Keratinocyte (primary cell): Measurements from ENCODE around the gene OR4D1.
"Not testable (repeated sequence)": the region's sequence is repeated elsewhere in the genome, so short reads cannot be mapped to it uniquely, and the experiment has no call there.

ENCODE experiments used
- CTCF ChIP-seq, 3 experiments: IDR thresholded peaks in 1 of 3; conservative IDR thresholded peaks in 1 of 3; optimal IDR thresholded peaks in 1 of 3; 2 replicates in 2 of 3; 3 replicates in 1 of 3; pipeline versions ENCODE3 to v1.5.1; 2011; ENCODE audit warnings: low read length in 3 of 3, mild to moderate bottlenecking in 3 of 3, moderate library complexity in 2 of 3, control low read depth in 1 of 3, inconsistent platforms in 1 of 3; ENCODE audit not compliant: insufficient read depth in 2 of 3; ENCODE audit errors: extremely low read depth in 1 of 3
- EZH2 ChIP-seq: IDR thresholded peaks from one replicate; pipeline ENCODE4 v1.6.1; 2012; ENCODE audit warnings: inconsistent platforms, mild to moderate bottlenecking, low read length, moderate library complexity

- TF ChIP-seq CTCF (optimal IDR thresholded peaks at IDR 0.05 in 1 of 3, IDR thresholded peaks at IDR 0.05 in 1 of 3, conservative IDR thresholded peaks at IDR 0.05 in 1 of 3; ENCODE audit: extremely low read depth in 1 of 3, insufficient read depth in 2 of 3, low read length in 3 of 3); EZH2: not testable (repeated sequence)
Observed at GRCh38 chr17:58101898-58102297, 46.3 kb upstream of the OR4D1 start.
